K562 (cell line): ENCODE data around the gene FOXS1.

Source experiments
- CHCHD3 ChIP-seq: fragments of 250-450 bp; sonication (Bioruptor Pico); IDR thresholded peaks from 2 replicates; pipeline ENCODE4 v2.1.2; 2022; ENCODE audit warnings: mild to moderate bottlenecking
- EP300 ChIP-seq: IDR thresholded peaks from 2 replicates; pipeline ENCODE4 v1.6.1; 2012; ENCODE audit warnings: low read length, improper control_type of control experiment
- ETS2 ChIP-seq: IDR thresholded peaks from 2 replicates; pipeline ENCODE4 v1.6.1; 2016; ENCODE audit warnings: borderline replicate concordance, missing genetic modification characterization, mild to moderate bottlenecking, moderate library complexity, missing compliant biosample characterization; ENCODE audit not compliant: poor library complexity, severe bottlenecking
- HDGF ChIP-seq: fragments of 450-650 bp; IDR thresholded peaks from 2 replicates; pipeline ENCODE4 v1.6.1; 2016
- HIVEP1 ChIP-seq: fragments of 250-450 bp; sonication (Bioruptor Pico); IDR thresholded peaks from 2 replicates; pipeline ENCODE4 v1.4.0; 2020; ENCODE audit warnings: mild to moderate bottlenecking
- SMARCA4 ChIP-seq: fragments of 450-650 bp; IDR thresholded peaks from 2 replicates; pipeline ENCODE4 v1.6.1; 2016
- SMARCE1 ChIP-seq: fragments of 450-650 bp; IDR thresholded peaks from 2 replicates; pipeline ENCODE4 v1.7.1; 2016; ENCODE audit warnings: mild to moderate bottlenecking
- ZNF407 ChIP-seq: fragments of 450-650 bp; IDR thresholded peaks from 2 replicates; pipeline ENCODE4 v1.6.1; 2016; ENCODE audit warnings: low read depth
- TF ChIP-seq, protein P1 (sequence below), 3 experiments: IDR thresholded peaks in 2 of 3; conservative IDR thresholded peaks in 1 of 3; 2 replicates each; pipeline ENCODE4 v1.5.1; 2011 to 2012; ENCODE audit warnings: low read length in 3 of 3, mild to moderate bottlenecking in 3 of 3, control low read depth in 2 of 3, improper control_type of control experiment in 1 of 3, inconsistent platforms in 1 of 3, low read depth in 1 of 3, mixed read lengths in 1 of 3, moderate library complexity in 1 of 3; ENCODE audit not compliant: insufficient read depth in 2 of 3
- TF ChIP-seq, protein P2 (sequence below): sonication (generic); formaldehyde crosslinking; IDR thresholded peaks from 2 replicates; pipeline ENCODE4 v1.9.0; 2022; ENCODE audit warnings: mild to moderate bottlenecking, missing genetic modification reagents

- no peak for TF ChIP-seq CHCHD3 (CRISPR knock-in tag)
- no peak for TF ChIP-seq EP300
- TF ChIP-seq HIVEP1 (CRISPR knock-in tag): no peak
- TF ChIP-seq, protein P1, sequence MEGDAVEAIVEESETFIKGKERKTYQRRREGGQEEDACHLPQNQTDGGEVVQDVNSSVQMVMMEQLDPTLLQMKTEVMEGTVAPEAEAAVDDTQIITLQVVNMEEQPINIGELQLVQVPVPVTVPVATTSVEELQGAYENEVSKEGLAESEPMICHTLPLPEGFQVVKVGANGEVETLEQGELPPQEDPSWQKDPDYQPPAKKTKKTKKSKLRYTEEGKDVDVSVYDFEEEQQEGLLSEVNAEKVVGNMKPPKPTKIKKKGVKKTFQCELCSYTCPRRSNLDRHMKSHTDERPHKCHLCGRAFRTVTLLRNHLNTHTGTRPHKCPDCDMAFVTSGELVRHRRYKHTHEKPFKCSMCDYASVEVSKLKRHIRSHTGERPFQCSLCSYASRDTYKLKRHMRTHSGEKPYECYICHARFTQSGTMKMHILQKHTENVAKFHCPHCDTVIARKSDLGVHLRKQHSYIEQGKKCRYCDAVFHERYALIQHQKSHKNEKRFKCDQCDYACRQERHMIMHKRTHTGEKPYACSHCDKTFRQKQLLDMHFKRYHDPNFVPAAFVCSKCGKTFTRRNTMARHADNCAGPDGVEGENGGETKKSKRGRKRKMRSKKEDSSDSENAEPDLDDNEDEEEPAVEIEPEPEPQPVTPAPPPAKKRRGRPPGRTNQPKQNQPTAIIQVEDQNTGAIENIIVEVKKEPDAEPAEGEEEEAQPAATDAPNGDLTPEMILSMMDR (IDR thresholded peaks at IDR 0.05 in 2 of 3, conservative IDR thresholded peaks at IDR 0.05 in 1 of 3; ENCODE audit: insufficient read depth in 2 of 3, low read depth in 1 of 3, low read length in 3 of 3): no peak
- no peak for TF ChIP-seq SMARCE1
- no peak for TF ChIP-seq SMARCA4
- TF ChIP-seq, protein P2, sequence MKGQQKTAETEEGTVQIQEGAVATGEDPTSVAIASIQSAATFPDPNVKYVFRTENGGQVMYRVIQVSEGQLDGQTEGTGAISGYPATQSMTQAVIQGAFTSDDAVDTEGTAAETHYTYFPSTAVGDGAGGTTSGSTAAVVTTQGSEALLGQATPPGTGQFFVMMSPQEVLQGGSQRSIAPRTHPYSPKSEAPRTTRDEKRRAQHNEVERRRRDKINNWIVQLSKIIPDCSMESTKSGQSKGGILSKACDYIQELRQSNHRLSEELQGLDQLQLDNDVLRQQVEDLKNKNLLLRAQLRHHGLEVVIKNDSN (CRISPR knock-in tag): no peak
- TF ChIP-seq ZNF407: no peak
- no peak for TF ChIP-seq HDGF
- TF ChIP-seq ETS2: no peak
These were observed 38.4 kb upstream of the FOXS1 start for GRCh38 chr20:31883829-31884228.
